T-helper 2 cell treated with Interferon-gamma antibody and Interleukin-4, amounts not matched to agents 5 μg/mL and 100 μg/mL, for 36 hours (primary cell): ENCODE data around the gene MTURN.

Experiments
- DNase-seq: peaks from one replicate; pipeline ENCODE4 v3.0.0; 2021; ENCODE audit warnings: low spot score
- H3K27ac Mint-ChIP-seq: one replicate; pipeline ENCODE4 v1.8.0; 2021; ENCODE audit warnings: mild to moderate bottlenecking, mixed read lengths
- H3K27me3 Mint-ChIP-seq: one replicate; pipeline ENCODE4 v1.8.0; 2021; ENCODE audit warnings: low read depth, mixed read lengths
- H3K36me3 Mint-ChIP-seq: one replicate; pipeline ENCODE4 v1.8.0; 2021; ENCODE audit warnings: low read depth, mixed read lengths
- H3K4me1 Mint-ChIP-seq: one replicate; pipeline ENCODE4 v1.8.0; 2021; ENCODE audit warnings: low read depth, mixed read lengths
- H3K4me3 Mint-ChIP-seq: one replicate; pipeline ENCODE4 v1.8.0; 2022; ENCODE audit warnings: mild to moderate bottlenecking, moderate library complexity, mixed read lengths
- H3K9me3 Mint-ChIP-seq: one replicate; pipeline ENCODE4 v1.8.0; 2021; ENCODE audit warnings: mixed read lengths

The MTURN gene

GRCh38 chr7:30115709-30116297 is 19.0 kb upstream of the MTURN start:
- Mint-ChIP-seq H3K4me1 (peaks cover 3% of the 10 kb centered on the region), H3K9me3 (peaks cover 28% of the 10 kb centered on the region), H3K4me3 (no peak overlapping the region), H3K27ac (no peak overlapping the region), H3K27me3 (no peaks in the 10 kb centered on the region), H3K36me3 (peaks cover 4% of the 10 kb centered on the region)
- DNase-seq: no peak

GRCh38 chr7:30116771-30117170 is 18.0 kb upstream of the MTURN start:
- H3K4me3 Mint-ChIP-seq: no peak overlapping the region
- DNase-seq: no peak
- H3K4me1 Mint-ChIP-seq: peaks cover 3% of the 10 kb centered on the region
- H3K9me3 Mint-ChIP-seq: peaks cover 27% of the 10 kb centered on the region
- H3K36me3 Mint-ChIP-seq: peaks cover 4% of the 10 kb centered on the region
- H3K27me3 Mint-ChIP-seq: no peaks in the 10 kb centered on the region
- no peak overlapping the region for H3K27ac Mint-ChIP-seq

DNA sequence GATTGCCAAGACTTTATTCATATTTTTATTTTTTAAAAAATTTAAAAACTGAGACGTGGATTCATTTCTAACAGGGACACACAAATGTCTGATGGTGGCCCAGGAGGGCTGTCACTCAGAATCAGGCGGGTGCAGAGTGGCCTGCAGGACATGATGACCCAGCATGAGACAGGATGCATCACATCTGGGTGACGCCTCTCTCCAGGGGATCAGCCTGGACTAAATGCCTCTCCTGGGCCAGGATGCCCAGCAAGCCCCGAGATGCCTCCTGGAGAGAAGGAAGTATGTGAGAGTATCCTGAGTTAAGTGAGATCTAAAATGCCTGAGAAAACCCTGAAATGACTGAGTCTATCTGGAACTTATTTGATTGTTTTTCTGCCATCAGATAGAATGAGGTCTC is 16.9 kb upstream of the MTURN start:
- Mint-ChIP-seq H3K27ac (no peak overlapping the region), H3K4me3 (no peak overlapping the region), H3K4me1 (peaks cover 3% of the 10 kb centered on the region), H3K9me3 (peaks cover 19% of the 10 kb centered on the region), H3K27me3 (no peaks in the 10 kb centered on the region), H3K36me3 (peaks cover 4% of the 10 kb centered on the region)
- DNase-seq: no peak

GRCh38 chr7:30119890-30120577 is 14.8 kb upstream of the MTURN start:
- DNase-seq: no peak
- H3K4me1 Mint-ChIP-seq: no peaks in the 10 kb centered on the region
- H3K27ac Mint-ChIP-seq: no peak overlapping the region
- no peak overlapping the region for H3K4me3 Mint-ChIP-seq
- H3K27me3 Mint-ChIP-seq: no peaks in the 10 kb centered on the region
- H3K9me3 Mint-ChIP-seq: peaks cover under 1% of the 10 kb centered on the region
- H3K36me3 Mint-ChIP-seq: no peaks in the 10 kb centered on the region

GRCh38 chr7:30133736-30134610 is 813 bp upstream of the MTURN start:
- Mint-ChIP-seq H3K36me3 (no peaks in the 10 kb centered on the region), H3K4me1 (peaks cover 4% of the 10 kb centered on the region), H3K27me3 (peaks cover 28% of the 10 kb centered on the region), H3K27ac (peak overlapping the region; percentile 80), H3K9me3 (no peaks in the 10 kb centered on the region), H3K4me3 (peak overlapping the region; percentile 85)
- no peak for DNase-seq

DNA sequence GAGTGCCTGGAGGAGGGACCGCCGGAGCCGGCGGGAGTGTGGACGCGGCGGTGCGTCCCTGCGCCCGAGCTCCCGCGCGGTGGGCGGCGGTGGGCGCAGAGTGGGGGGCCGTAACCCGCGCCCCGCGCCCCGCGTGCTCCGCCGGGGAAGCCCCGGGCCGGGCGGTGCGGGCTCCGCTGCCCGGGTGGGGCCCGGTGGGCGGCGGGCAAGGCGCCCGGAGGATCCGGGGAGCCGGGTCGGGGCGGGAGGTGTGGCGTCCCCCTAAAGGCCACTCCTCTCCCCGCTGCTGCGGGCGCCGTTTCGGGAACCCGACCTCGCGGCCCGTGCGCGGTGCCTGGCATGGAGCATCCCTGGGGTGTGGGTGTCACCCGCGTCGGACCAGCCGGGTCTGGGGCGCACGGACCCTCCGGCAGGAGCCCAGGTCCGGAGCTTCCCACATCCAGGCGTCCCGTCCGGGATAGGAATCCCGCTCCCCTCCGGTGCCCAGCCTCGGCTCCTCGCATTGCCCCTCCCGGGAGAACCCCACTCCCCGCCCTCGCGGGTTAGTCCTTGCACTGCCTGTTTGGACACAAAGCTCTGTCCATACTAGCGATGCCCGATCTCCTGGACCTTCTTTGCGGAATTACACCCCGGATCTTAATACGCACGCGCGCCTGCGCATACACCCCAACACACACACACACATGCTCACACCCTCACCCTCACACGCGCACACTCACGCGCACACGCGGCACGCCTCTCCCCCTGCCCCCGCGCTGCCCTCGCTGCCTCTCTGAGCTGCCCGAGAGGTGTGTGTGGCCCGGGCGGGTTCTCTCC is 723 bp downstream of the MTURN start:
- Mint-ChIP-seq H3K27ac (peak overlapping the region; percentile 80), H3K4me1 (peaks cover 4% of the 10 kb centered on the region), H3K9me3 (no peaks in the 10 kb centered on the region), H3K36me3 (no peaks in the 10 kb centered on the region), H3K27me3 (peaks cover 24% of the 10 kb centered on the region), H3K4me3 (peak overlapping the region; percentile 86)
- DNase-seq: peak; percentile 45

GRCh38 chr7:30136117-30136731 is 1.4 kb downstream of the MTURN start:
- Mint-ChIP-seq H3K4me1 (peaks cover 4% of the 10 kb centered on the region), H3K9me3 (no peaks in the 10 kb centered on the region), H3K27me3 (peaks cover 18% of the 10 kb centered on the region), H3K27ac (peak overlapping the region; percentile 80), H3K36me3 (no peaks in the 10 kb centered on the region), H3K4me3 (peak overlapping the region; percentile 86)
- no peak for DNase-seq

DNA sequence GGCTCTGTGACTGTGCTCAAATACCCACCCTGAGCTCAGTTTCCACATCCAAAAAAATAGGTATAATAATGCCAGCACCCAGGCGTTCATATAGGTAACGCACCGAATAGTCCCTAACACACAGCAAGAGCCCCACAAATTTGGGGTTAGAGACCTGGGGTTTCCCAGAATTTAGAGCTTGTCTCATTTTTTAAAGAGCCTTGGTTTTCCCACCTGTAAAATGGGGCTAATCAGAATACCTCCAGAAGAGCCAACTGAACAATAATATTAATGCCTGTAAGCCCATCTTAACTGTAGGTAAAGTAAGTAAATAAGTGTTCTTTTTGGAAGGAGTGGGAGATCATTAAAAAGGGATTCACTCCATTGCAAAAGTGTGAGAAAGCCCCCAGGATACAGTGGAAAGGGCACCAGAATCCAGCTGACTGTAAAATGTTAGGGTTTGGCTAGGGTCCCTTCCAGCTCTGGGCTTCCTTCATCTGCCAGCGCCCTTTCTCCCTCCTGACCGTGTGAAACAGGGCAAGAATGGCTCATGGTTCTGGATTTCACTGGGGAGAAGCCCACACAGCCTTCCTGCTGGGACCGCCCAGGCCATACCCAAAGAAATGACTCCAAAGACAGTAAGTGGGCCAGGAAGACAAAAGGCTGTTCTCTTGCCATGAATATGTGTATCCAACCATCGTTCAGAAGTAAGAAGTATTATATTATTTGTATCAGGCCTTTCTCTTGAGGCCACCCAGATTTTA is 2.1 kb downstream of the MTURN start:
- no peak overlapping the region for H3K27ac Mint-ChIP-seq
- H3K4me1 Mint-ChIP-seq: peaks cover 4% of the 10 kb centered on the region
- peaks cover 18% of the 10 kb centered on the region for H3K27me3 Mint-ChIP-seq
- no peaks in the 10 kb centered on the region for H3K36me3 Mint-ChIP-seq
- DNase-seq: no peak
- peak overlapping the region; percentile 32 for H3K4me3 Mint-ChIP-seq
- H3K9me3 Mint-ChIP-seq: no peaks in the 10 kb centered on the region

- no peak for DNase-seq
- H3K27ac Mint-ChIP-seq: no peak overlapping the region
- H3K36me3 Mint-ChIP-seq: no peaks in the 10 kb centered on the region
- no peak overlapping the region for H3K4me3 Mint-ChIP-seq
- no peaks in the 10 kb centered on the region for H3K9me3 Mint-ChIP-seq
- peaks cover 3% of the 10 kb centered on the region for H3K27me3 Mint-ChIP-seq
- H3K4me1 Mint-ChIP-seq: no peaks in the 10 kb centered on the region
These were observed 5.1 kb downstream of the MTURN start for GRCh38 chr7:30139836-30140384.

GRCh38 chr7:30140456-30140855 is 5.7 kb downstream of the MTURN start:
- no peak for DNase-seq
- Mint-ChIP-seq H3K27me3 (peaks cover 3% of the 10 kb centered on the region), H3K4me3 (no peak overlapping the region), H3K4me1 (no peaks in the 10 kb centered on the region), H3K27ac (no peak overlapping the region), H3K9me3 (no peaks in the 10 kb centered on the region), H3K36me3 (no peaks in the 10 kb centered on the region)

DNA sequence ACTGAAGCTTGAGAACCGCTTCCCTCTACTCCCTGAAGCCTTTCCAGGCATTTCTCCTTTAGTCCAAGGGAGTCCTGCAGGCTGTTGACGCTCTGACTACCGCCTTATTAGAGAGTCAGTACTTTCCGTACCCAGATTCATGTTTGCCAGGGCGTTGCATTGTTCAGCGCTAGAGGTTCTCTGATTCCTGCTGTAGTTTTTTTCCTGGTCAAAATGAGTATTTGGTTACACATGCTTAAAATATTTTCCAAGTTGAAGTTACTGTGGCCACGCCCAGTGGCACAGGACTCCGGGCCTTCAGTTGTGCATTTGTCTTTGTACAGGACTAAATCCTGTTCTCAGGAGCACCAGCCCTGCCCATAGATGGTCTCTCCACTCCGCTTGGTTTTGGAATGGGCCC is 7.9 kb downstream of the MTURN start:
- Mint-ChIP-seq H3K4me1 (no peaks in the 10 kb centered on the region), H3K36me3 (no peaks in the 10 kb centered on the region), H3K27ac (no peak overlapping the region), H3K9me3 (no peaks in the 10 kb centered on the region), H3K27me3 (no peaks in the 10 kb centered on the region), H3K4me3 (no peak overlapping the region)
- DNase-seq: no peak

DNA sequence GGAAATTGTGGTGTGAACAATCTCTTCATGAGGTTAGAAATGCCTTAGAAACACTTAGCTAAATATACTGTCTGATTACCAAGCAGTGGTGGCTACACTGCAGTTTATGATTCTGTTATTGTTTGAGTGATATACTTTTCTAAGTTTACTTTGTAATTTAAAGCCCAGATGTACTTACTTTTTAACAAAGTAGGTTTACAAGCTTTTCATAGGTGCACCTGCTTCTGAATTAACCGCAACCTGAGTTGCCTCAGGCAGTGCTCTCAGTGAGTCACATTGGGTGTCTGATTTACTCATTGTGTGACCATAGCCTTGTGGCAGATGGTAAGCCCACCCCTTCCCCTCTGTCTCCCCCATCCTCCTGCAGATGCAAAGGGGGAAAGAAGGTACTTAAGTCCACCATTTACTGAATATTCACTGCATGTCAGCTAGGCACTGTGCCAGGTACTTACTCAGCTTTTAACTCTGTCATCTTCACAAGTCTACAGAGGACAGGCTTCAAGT is 9.0 kb downstream of the MTURN start:
- Mint-ChIP-seq H3K4me3 (no peak overlapping the region), H3K4me1 (peaks cover 4% of the 10 kb centered on the region), H3K27ac (no peak overlapping the region), H3K36me3 (no peaks in the 10 kb centered on the region), H3K9me3 (no peaks in the 10 kb centered on the region), H3K27me3 (no peaks in the 10 kb centered on the region)
- DNase-seq: no peak
